WTC11 (cell line): Measurements from ENCODE around the gene CHRNB2. TPM values are rescaled to one million over a fixed set of nuclear protein-coding genes. Genes with fewer than 3 reads are reported as not detected.

ENCODE experiments used
- ATF1 ChIP-seq: sonication (generic); formaldehyde crosslinking; IDR thresholded peaks from 2 replicates; pipeline ENCODE4 v1.8.1; 2023; ENCODE audit warnings: mild to moderate bottlenecking, moderate library complexity, missing genetic modification reagents
- FOXJ3 ChIP-seq: sonication (generic); formaldehyde crosslinking; IDR thresholded peaks from 2 replicates; pipeline ENCODE4 v1.9.0; 2021; ENCODE audit warnings: missing genetic modification reagents, mild to moderate bottlenecking, borderline replicate concordance
- FOXK1 ChIP-seq: sonication (generic); formaldehyde crosslinking; IDR thresholded peaks from 2 replicates; pipeline ENCODE4 v1.8.0; 2022; ENCODE audit warnings: mild to moderate bottlenecking, moderate library complexity, missing genetic modification reagents
- GTF2I ChIP-seq: fragments of 250-450 bp; sonication (Bioruptor Pico); conservative IDR thresholded peaks from 2 replicates; pipeline ENCODE4 v1.4.0; 2021; ENCODE audit warnings: mild to moderate bottlenecking
- HMGA2 ChIP-seq: fragments of 250-450 bp; sonication (Bioruptor Pico); IDR thresholded peaks from 2 replicates; pipeline ENCODE4 v1.4.0; 2021; ENCODE audit warnings: mild to moderate bottlenecking, moderate library complexity
- NFATC4 ChIP-seq: fragments of 250-450 bp; sonication (Bioruptor Pico); IDR thresholded peaks from 2 replicates; pipeline ENCODE4 v1.9.0; 2021; ENCODE audit warnings: mild to moderate bottlenecking
- NFE2L1 ChIP-seq: sonication (generic); formaldehyde crosslinking; IDR thresholded peaks from 2 replicates; pipeline ENCODE4 v1.8.1; 2023; ENCODE audit warnings: missing genetic modification reagents
- NR3C1 ChIP-seq: sonication (generic); formaldehyde crosslinking; conservative IDR thresholded peaks from 2 replicates; pipeline ENCODE4 v1.8.1; 2023; ENCODE audit warnings: low read depth, mild to moderate bottlenecking, missing genetic modification reagents
- PRRX2 ChIP-seq: fragments of 250-450 bp; sonication (Bioruptor Pico); IDR thresholded peaks from 2 replicates; pipeline ENCODE4 v1.8.0; 2021; ENCODE audit warnings: mild to moderate bottlenecking
- RELA ChIP-seq: sonication (generic); formaldehyde crosslinking; IDR thresholded peaks from 2 replicates; pipeline ENCODE4 v1.8.1; 2022; ENCODE audit warnings: missing genetic modification reagents, mild to moderate bottlenecking, borderline replicate concordance
- RORB ChIP-seq: fragments of 250-450 bp; sonication (Bioruptor Pico); IDR thresholded peaks from 2 replicates; pipeline ENCODE4 v1.9.0; 2021; ENCODE audit warnings: mild to moderate bottlenecking
- SMAD3 ChIP-seq: sonication (generic); formaldehyde crosslinking; IDR thresholded peaks from 2 replicates; pipeline ENCODE4 v1.8.0; 2022; ENCODE audit warnings: missing genetic modification reagents, mild to moderate bottlenecking, borderline replicate concordance
- SOX15 ChIP-seq: fragments of 250-450 bp; sonication (Bioruptor Pico); IDR thresholded peaks from 2 replicates; pipeline ENCODE4 v1.9.0; 2021; ENCODE audit warnings: mild to moderate bottlenecking
- TCF7 ChIP-seq: sonication (generic); formaldehyde crosslinking; IDR thresholded peaks from 2 replicates; pipeline ENCODE4 v1.8.0; 2022; ENCODE audit warnings: mild to moderate bottlenecking, low read depth, missing genetic modification reagents, moderate library complexity
- ZBTB21 ChIP-seq: sonication (generic); formaldehyde crosslinking; IDR thresholded peaks from 2 replicates; pipeline ENCODE4 v1.8.1; 2023; ENCODE audit warnings: mild to moderate bottlenecking, missing genetic modification reagents, borderline replicate concordance
- ZNF263 ChIP-seq: sonication (generic); formaldehyde crosslinking; IDR thresholded peaks from 2 replicates; pipeline ENCODE4 v1.8.1; 2022; ENCODE audit warnings: low read depth, mild to moderate bottlenecking, moderate library complexity, missing genetic modification reagents
- total RNA-seq: library from RNA; stranded (reverse); gene quantifications from 3 replicates; pipeline ENCODE4 v1.2.3, GENCODE V29; 2021
- TF ChIP-seq, protein P1 (sequence below): sonication (generic); formaldehyde crosslinking; IDR thresholded peaks from 2 replicates; pipeline ENCODE4 v1.8.1; 2022; ENCODE audit warnings: mild to moderate bottlenecking, moderate library complexity, missing genetic modification reagents
- TF ChIP-seq, protein P2 (sequence below): sonication (generic); formaldehyde crosslinking; IDR thresholded peaks from 2 replicates; pipeline ENCODE4 v1.8.0; 2022; ENCODE audit warnings: mild to moderate bottlenecking, missing genetic modification reagents
- TF ChIP-seq, protein P3 (sequence below): sonication (generic); formaldehyde crosslinking; IDR thresholded peaks from 2 replicates; pipeline ENCODE4 v1.8.0; 2022; ENCODE audit warnings: missing genetic modification reagents
- TF ChIP-seq, protein P4 (sequence below): sonication (generic); formaldehyde crosslinking; IDR thresholded peaks from 2 replicates; pipeline ENCODE4 v1.8.1; 2023; ENCODE audit warnings: mild to moderate bottlenecking, missing genetic modification reagents
- TF ChIP-seq, protein P5 (sequence below): sonication (generic); formaldehyde crosslinking; IDR thresholded peaks from 2 replicates; pipeline ENCODE4 v1.8.0; 2022; ENCODE audit warnings: mild to moderate bottlenecking, missing genetic modification reagents
- TF ChIP-seq, protein P6 (sequence below): sonication (generic); formaldehyde crosslinking; IDR thresholded peaks from 2 replicates; pipeline ENCODE4 v1.8.1; 2022; ENCODE audit warnings: low read depth, missing genetic modification reagents, borderline replicate concordance
- TF ChIP-seq, protein P7 (sequence below): sonication (generic); formaldehyde crosslinking; IDR thresholded peaks from 2 replicates; pipeline ENCODE4 v1.8.1; 2022; ENCODE audit warnings: low read depth, mild to moderate bottlenecking, moderate library complexity, missing genetic modification reagents, borderline replicate concordance
- TF ChIP-seq, protein P8 (sequence below): fragments of 250-450 bp; sonication (Bioruptor Pico); IDR thresholded peaks from 2 replicates; pipeline ENCODE4 v1.9.0; 2021; ENCODE audit warnings: moderate library complexity, mild to moderate bottlenecking, inconsistent platforms, borderline replicate concordance
- TF ChIP-seq, protein P9 (sequence below): sonication (generic); formaldehyde crosslinking; IDR thresholded peaks from 2 replicates; pipeline ENCODE4 v1.8.1; 2022; ENCODE audit warnings: mild to moderate bottlenecking, missing genetic modification reagents, moderate library complexity, borderline replicate concordance
- TF ChIP-seq, protein P10 (sequence below): sonication (generic); formaldehyde crosslinking; conservative IDR thresholded peaks from 2 replicates; pipeline ENCODE4 v1.8.1; 2022; ENCODE audit warnings: mild to moderate bottlenecking, missing genetic modification reagents

Gene CHRNB2
- total RNA-seq, 1 experiment from 2014 or later, result 1.7 TPM

DNA sequence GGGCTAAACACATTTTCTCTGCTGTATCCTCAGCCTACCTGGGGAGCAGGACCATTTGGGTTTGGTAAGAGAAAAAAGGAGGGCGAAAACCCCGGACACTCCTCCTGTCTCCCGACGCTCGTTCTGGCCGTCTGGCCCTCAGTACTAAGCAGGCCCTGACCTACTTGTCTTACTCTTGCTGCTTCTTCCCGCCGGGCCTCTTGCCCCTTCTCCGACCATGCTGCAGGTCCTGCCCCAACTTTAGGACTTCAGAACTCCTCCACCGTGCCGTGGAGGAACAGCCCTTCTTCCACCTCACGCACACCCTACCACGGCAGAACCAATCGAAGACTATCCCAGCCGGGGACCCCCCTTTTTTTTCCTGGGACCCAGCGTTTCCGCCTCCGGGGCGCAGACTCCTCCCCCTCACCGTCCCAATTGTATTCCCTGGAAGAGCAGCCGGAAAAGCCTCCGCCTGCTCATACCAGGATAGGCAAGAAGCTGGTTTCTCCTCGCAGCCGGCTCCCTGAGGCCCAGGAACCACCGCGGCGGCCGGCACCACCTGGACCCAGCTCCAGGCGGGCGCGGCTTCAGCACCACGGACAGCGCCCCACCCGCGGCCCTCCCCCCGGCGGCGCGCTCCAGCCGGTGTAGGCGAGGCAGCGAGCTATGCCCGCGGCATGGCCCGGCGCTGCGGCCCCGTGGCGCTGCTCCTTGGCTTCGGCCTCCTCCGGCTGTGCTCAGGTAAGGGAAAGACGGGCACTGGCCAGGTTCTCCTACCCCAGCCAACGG, at the start of gene CHRNB2 (continued):
- TF ChIP-seq, protein P1, sequence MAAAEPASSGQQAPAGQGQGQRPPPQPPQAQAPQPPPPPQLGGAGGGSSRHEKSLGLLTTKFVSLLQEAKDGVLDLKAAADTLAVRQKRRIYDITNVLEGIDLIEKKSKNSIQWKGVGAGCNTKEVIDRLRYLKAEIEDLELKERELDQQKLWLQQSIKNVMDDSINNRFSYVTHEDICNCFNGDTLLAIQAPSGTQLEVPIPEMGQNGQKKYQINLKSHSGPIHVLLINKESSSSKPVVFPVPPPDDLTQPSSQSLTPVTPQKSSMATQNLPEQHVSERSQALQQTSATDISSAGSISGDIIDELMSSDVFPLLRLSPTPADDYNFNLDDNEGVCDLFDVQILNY (CRISPR knock-in tag), result peak; percentile 96
- TF ChIP-seq NFATC4 (CRISPR knock-in tag) (no peak), ZNF263 (peak; percentile 71; the same call in 1 of the 2 replicates), HMGA2 (no peak), FOXJ3 (CRISPR knock-in tag) (no peak), NFE2L1 (CRISPR knock-in tag) (peak; percentile 94), FOXK1 (peak; percentile 95), SOX15 (CRISPR knock-in tag) (no peak), PRRX2 (CRISPR knock-in tag) (no peak), ATF1 (CRISPR knock-in tag) (peak; percentile 93; the same call in 1 of the 2 replicates), SMAD3 (CRISPR knock-in tag) (peak; percentile 94), GTF2I (CRISPR knock-in tag) (no peak), NR3C1 (CRISPR knock-in tag) (peak; percentile 98), ZBTB21 (CRISPR knock-in tag) (peak; percentile 95), RELA (CRISPR knock-in tag) (peak; percentile 98), TCF7 (peak; percentile 76; the same call in 1 of the 2 replicates), RORB (CRISPR knock-in tag) (no peak)
- TF ChIP-seq, protein P2, sequence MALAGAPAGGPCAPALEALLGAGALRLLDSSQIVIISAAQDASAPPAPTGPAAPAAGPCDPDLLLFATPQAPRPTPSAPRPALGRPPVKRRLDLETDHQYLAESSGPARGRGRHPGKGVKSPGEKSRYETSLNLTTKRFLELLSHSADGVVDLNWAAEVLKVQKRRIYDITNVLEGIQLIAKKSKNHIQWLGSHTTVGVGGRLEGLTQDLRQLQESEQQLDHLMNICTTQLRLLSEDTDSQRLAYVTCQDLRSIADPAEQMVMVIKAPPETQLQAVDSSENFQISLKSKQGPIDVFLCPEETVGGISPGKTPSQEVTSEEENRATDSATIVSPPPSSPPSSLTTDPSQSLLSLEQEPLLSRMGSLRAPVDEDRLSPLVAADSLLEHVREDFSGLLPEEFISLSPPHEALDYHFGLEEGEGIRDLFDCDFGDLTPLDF (CRISPR knock-in tag), result peak; percentile 94
- TF ChIP-seq, protein P3, sequence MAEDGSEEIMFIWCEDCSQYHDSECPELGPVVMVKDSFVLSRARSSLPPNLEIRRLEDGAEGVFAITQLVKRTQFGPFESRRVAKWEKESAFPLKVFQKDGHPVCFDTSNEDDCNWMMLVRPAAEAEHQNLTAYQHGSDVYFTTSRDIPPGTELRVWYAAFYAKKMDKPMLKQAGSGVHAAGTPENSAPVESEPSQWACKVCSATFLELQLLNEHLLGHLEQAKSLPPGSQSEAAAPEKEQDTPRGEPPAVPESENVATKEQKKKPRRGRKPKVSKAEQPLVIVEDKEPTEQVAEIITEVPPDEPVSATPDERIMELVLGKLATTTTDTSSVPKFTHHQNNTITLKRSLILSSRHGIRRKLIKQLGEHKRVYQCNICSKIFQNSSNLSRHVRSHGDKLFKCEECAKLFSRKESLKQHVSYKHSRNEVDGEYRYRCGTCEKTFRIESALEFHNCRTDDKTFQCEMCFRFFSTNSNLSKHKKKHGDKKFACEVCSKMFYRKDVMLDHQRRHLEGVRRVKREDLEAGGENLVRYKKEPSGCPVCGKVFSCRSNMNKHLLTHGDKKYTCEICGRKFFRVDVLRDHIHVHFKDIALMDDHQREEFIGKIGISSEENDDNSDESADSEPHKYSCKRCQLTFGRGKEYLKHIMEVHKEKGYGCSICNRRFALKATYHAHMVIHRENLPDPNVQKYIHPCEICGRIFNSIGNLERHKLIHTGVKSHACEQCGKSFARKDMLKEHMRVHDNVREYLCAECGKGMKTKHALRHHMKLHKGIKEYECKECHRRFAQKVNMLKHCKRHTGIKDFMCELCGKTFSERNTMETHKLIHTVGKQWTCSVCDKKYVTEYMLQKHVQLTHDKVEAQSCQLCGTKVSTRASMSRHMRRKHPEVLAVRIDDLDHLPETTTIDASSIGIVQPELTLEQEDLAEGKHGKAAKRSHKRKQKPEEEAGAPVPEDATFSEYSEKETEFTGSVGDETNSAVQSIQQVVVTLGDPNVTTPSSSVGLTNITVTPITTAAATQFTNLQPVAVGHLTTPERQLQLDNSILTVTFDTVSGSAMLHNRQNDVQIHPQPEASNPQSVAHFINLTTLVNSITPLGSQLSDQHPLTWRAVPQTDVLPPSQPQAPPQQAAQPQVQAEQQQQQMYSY (CRISPR knock-in tag), result peak; percentile 62
- TF ChIP-seq, protein P4, sequence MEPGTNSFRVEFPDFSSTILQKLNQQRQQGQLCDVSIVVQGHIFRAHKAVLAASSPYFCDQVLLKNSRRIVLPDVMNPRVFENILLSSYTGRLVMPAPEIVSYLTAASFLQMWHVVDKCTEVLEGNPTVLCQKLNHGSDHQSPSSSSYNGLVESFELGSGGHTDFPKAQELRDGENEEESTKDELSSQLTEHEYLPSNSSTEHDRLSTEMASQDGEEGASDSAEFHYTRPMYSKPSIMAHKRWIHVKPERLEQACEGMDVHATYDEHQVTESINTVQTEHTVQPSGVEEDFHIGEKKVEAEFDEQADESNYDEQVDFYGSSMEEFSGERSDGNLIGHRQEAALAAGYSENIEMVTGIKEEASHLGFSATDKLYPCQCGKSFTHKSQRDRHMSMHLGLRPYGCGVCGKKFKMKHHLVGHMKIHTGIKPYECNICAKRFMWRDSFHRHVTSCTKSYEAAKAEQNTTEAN, result peak; percentile 95
- TF ChIP-seq, protein P5, sequence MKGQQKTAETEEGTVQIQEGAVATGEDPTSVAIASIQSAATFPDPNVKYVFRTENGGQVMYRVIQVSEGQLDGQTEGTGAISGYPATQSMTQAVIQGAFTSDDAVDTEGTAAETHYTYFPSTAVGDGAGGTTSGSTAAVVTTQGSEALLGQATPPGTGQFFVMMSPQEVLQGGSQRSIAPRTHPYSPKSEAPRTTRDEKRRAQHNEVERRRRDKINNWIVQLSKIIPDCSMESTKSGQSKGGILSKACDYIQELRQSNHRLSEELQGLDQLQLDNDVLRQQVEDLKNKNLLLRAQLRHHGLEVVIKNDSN (CRISPR knock-in tag), result peak; percentile 75; the same call in 1 of the 2 replicates
- TF ChIP-seq, protein P6, sequence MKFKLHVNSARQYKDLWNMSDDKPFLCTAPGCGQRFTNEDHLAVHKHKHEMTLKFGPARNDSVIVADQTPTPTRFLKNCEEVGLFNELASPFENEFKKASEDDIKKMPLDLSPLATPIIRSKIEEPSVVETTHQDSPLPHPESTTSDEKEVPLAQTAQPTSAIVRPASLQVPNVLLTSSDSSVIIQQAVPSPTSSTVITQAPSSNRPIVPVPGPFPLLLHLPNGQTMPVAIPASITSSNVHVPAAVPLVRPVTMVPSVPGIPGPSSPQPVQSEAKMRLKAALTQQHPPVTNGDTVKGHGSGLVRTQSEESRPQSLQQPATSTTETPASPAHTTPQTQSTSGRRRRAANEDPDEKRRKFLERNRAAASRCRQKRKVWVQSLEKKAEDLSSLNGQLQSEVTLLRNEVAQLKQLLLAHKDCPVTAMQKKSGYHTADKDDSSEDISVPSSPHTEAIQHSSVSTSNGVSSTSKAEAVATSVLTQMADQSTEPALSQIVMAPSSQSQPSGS (CRISPR knock-in tag), result no peak
- TF ChIP-seq, protein P7, sequence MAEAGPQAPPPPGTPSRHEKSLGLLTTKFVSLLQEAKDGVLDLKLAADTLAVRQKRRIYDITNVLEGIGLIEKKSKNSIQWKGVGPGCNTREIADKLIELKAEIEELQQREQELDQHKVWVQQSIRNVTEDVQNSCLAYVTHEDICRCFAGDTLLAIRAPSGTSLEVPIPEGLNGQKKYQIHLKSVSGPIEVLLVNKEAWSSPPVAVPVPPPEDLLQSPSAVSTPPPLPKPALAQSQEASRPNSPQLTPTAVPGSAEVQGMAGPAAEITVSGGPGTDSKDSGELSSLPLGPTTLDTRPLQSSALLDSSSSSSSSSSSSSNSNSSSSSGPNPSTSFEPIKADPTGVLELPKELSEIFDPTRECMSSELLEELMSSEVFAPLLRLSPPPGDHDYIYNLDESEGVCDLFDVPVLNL (CRISPR knock-in tag), result peak; percentile 83
- TF ChIP-seq, protein P8, sequence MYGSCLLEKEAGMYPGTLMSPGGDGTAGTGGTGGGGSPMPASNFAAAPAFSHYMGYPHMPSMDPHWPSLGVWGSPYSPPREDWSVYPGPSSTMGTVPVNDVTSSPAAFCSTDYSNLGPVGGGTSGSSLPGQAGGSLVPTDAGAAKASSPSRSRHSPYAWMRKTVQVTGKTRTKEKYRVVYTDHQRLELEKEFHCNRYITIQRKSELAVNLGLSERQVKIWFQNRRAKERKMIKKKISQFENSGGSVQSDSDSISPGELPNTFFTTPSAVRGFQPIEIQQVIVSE (CRISPR knock-in tag), result no peak
- TF ChIP-seq, protein P9, sequence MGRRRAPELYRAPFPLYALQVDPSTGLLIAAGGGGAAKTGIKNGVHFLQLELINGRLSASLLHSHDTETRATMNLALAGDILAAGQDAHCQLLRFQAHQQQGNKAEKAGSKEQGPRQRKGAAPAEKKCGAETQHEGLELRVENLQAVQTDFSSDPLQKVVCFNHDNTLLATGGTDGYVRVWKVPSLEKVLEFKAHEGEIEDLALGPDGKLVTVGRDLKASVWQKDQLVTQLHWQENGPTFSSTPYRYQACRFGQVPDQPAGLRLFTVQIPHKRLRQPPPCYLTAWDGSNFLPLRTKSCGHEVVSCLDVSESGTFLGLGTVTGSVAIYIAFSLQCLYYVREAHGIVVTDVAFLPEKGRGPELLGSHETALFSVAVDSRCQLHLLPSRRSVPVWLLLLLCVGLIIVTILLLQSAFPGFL (CRISPR knock-in tag), result peak; percentile 92; the same call in 1 of the 2 replicates
- TF ChIP-seq, protein P10, sequence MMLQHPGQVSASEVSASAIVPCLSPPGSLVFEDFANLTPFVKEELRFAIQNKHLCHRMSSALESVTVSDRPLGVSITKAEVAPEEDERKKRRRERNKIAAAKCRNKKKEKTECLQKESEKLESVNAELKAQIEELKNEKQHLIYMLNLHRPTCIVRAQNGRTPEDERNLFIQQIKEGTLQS (CRISPR knock-in tag), result no peak
